ENCODE measurements around the gene MEG3.

MEG3 gene

DNA sequence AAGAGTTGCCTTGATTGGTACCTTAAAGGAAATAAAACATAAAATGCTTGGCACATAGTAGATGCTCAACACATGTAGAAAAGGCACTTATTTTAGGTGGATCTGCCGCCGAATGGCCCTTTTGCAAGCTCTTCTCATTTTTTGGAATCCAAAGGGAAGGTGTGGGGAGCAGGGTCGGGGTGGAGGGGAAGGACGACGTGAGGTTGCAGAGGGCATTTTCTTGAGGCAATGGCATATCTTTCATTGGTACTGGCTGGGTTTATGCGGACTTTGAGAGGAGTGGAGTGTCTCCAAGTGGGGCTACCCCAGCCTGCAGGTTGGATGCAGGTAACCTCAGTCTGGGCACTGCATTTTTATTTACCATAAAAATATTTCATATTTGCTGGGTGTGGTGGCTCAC, 69.5 kb downstream of the MEG3 start:
- DNase-seq (ENCODE audit: low read depth, low spot score), result no peak

- no peak for DNase-seq (ENCODE audit: low read depth, low spot score)
Observed at GRCh38 chr14:100896369-100897060, 70.6 kb downstream of the MEG3 start.

DNA sequence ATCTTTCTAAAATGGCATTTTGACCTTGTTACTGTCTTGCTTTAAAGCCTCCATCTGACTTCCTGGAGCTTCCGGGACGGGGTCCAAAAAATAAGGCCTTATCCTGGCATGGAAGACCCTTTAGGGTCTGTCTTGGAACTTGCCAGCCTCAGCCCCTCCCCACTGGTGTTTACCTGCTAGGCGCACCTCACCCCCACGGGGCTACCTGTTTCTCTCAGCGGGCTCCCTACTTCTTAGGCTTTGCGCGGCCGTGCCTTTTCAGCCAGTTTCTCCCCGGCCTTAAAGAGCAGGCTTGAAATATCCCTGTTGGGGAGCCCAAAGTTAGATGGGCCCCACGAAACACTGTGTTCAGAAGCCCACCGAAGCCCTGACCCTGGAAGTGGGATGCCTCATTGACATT, 72.5 kb downstream of the MEG3 start:
- no peak for DNase-seq (ENCODE audit: low read depth, low spot score)

DNA sequence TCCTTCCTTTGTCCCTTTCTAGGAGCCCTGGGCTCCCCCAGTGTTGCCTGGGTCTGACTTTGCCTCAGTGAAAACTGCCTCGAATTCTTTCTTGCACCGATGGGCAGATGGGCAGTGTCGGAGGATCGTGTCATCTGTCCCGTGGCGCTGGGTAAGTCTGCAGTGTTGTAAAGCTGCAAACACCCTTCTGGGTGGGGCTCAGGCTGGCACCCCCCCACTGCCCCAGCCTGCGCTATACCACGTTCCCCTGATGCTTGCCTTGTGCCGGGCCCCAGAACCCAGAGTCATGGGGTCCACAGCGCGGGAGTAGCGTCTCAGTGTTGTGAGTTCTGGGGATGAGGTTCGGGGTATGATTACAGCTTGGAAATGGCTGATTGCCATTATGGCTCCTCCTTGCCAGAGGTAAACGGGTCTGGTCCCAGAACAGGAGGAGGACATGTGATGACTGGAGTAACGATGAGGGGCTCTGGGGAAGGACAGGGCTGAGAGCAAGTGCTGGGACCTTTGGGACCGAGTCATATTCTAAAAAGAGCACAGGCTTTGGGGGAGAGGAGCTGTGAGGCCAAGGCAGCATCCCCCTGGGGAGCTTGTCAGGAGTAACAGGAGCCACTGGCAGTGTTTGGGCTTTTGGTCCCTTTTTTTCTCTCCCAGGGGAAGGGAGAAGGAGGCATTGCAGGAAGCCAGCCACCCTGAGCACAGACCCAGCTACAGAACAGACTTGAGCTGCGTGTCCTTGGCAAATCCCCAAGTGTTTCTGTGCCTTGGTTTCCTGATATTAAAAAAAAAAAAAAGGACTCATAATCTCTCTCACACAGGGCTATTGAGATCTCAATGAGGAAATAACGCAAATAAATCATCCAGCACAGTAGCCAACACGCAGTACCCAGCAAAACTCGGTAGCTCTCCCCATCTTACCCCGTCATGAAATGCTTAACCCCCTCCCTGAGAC, 73.3 kb downstream of the MEG3 start:
- DNase-seq (ENCODE audit: low read depth, low spot score), result no peak

DNA sequence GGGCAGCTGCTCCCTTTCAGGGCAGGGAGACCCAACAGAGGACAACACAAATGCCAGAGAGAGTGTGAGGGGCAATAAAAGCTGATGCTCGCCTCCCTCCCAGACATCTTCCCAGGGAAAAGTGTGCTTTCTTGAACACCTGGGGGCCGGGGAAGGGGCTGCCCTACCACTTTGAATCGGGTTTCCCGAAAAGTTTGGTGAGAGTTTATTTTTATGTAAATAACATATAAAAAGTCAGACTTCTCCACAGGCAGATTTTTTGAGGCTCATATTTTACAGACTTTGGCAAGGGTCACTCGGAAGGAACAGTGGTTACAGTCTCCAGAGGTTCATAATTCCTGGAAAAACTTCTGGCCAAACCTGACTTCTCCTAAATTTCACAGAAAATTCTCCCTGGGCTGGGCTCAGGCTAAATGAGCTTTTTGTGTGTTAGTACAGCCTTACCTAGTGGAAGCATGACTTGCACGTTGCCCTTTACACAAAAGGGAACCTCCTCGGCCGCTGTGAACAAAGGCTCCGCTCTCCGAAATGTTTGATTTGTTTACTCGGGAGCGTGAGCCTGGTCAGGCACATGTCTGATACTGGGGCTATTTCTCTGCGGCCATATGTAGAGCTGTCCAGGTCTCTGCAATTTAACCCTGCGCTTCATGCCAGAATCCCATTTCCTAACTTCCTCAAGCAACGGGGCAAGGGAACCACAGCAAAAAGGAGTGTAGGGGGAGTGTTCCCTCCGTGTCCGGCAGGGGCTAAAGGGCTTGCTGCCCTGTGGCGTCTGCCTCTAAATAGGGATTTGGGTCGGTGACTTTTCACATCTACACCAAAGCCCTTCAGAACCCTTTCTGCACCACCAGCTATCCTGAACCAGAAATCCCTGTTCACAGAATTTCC, 74.2 kb downstream of the MEG3 start:
- peak; percentile 49 for DNase-seq (ENCODE audit: low read depth, low spot score)

GRCh38 chr14:100900837-100901390, 75.0 kb downstream of the MEG3 start:
- peak; percentile 79 for DNase-seq (ENCODE audit: low read depth, low spot score)

DNA sequence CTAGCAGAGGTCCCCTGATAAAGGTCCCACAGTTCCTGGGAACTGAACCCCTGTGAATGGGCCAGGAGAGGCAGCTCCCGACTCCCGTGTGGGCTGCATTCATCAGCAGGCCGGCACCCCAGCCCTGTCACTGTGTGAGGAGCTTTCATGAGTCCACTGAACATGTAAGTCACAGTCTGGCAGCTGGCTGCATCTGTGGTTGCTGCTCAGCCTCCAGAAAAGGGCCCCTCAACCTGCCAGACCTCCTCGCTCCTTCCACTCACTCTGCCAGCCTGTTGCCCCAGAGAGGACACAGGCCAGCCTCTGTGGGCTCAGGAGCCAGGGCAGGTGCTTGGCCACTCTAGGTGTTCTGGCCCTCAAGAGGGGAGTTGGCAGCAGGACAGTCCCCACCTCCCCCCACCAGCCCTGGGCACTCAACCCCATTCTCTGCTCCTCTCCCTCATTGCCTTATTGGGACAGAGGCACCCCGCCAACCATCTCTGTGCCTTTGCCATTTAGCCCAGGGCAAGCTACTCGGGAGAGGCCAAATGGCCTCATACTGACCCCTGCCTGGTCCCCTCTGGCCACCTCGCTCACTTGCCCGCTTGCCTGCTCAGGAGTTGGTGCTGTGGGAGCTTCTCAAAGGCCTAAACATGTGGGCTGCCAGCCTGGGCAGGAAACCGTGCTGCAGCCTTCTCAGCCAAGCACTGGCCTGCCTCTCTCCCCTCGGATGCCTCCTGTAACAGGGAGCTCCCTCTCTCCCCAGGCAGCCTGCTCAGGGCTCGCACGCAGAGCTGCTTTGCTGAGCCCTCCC, 75.7 kb downstream of the MEG3 start:
- no peak for DNase-seq (ENCODE audit: low read depth, low spot score)

DNA sequence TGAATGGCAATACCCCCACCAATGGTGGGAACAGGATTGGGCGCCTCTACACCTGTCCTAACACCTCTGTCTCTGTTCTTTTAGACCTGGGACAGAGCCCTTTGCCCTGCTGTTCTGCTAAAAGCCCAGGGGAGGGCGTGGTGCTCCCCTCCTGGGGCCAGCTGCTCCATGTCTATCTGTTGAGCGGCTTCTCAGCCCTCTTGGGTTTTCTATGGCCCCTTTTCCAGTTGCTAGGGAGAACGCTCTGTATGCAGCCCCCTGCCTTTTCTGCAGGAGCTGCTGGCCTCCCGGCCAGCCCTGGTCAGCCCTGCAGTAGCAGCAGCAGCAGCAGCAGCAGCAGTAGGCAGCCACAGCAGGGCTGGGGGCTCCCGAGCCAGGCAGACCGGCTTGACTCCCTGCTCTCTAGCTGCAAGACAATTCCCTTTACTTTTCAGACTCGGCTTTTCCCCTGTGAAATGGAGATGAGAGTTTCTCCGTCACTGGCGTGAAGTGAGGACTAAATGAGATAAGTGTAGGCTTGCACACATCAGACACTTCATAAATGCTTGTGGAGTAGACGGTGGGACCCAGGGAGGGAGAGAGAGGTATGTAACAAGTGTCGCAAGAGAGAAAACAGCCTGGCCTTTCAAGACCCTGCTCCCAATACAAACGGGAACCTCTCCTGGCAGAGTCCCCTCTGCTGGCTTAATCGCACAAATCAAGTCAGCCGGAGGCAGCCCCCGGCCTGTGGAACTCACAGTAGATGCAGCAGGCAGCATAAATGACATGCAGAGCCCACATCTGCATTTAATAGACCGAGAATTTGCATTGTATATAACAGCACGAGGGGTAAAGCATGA, 76.6 kb downstream of the MEG3 start:
- peak; percentile 66 for DNase-seq (ENCODE audit: low read depth, low spot score)

DNA sequence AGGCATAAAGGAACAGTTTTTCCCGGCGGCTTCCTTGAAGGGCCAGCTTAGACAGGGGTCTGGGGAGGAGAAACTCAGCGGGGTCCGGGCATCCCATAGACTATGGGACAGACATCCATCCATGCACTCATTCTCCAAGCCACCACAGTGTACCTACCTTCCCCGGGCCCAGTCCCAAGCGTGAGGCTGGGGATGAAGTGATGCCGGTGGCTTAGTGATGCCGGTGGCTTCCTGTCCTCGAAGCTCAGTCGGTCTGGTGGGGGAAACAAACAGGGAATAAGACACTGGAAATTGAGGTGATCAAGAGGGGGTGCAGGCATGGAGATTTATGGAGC, 77.2 kb downstream of the MEG3 start:
- no peak for DNase-seq (ENCODE audit: low read depth, low spot score)

- no peak for DNase-seq (ENCODE audit: low read depth, low spot score)
Observed at GRCh38 chr14:100903672-100904185, 77.8 kb downstream of the MEG3 start, which contains the start of gene RTL1. TSS of gene RTL1 (minus strand) at chr14:100903722. CDS start at chr14:100884788, 18,934 bp downstream.

DNA sequence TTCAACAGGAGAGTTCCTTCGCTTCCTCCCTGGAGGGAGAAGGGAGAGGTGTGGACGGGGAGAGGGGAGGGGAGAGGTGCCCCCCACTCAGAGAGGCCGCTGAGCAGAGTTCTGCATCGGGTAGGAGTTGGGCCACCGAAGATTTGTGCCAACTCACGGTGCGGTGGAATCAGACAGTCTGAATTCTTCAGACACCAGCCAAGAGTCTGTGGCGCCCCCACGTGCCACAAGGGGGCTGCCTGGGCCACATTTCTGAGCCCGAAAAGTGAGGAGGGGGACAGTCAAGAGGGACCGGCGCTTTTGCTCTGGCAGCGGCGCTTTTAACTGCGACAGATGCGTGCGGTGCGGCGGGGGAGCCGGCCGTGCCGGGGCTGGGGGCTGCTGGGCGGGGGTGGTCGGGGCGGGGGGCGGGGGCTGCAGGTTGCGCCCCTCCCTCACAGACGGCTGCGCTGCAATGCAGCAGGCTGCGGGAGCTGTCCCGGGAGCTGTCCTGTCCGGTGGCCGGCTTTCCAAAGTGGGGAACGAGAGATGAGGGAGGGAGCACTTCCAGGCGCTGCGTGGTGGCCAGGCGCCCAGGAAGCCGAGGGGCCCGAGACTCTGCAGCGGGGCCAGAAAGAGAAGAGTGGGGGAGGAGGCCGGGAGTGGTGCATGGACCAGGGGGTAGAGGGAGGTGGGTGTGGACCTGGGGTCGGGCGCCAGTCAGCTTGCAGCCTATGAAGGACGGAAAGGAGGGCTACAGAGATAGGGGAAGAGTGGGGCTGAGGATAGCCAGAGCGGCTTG, 78.6 kb downstream of the MEG3 start:
- peak; percentile 59 for DNase-seq (ENCODE audit: low read depth, low spot score)

- DNase-seq (ENCODE audit: low read depth, low spot score), result no peak
Observed at GRCh38 chr14:100905166-100905565, 79.2 kb downstream of the MEG3 start.

DNA sequence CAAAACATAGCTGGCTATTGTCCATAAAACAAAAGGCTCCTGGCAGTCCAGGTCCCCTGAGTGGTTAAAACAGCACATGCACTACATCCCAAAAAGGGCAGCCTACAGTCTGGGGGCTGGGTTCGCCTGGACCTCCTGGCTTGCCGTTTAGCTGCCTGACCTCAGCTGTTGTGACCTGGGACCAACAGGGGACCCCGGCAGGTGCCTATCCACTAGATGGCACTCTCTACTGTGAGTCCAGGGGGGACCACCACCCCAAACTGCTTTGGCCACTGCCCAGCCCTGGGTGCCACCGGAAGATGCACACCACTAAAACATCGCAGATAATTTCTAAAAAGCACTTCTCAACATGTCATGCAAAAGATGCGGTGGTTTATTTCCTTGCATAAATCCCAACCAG, 80.5 kb downstream of the MEG3 start:
- DNase-seq (ENCODE audit: low read depth, low spot score), result no peak

DNA sequence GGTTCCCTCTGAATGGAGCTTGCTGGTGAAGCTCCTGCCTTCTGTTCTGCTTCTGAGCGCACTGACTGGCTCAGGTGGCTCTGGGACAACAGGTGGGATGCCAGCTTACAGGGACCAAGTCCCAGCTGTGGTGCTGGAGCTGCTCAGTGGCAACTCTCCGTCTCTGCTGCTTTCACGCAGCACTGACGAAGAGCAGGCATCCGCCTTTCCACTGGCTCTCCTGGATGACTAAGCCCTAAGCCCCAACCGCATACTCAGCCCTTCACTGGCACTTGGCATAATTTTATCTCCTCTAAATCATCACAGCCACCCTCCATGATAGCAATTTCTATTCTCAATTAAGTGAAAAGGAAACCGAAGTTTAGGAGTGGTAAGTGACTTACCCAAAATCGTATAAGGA, 81.3 kb downstream of the MEG3 start:
- DNase-seq (ENCODE audit: low read depth, low spot score), result no peak

DNA sequence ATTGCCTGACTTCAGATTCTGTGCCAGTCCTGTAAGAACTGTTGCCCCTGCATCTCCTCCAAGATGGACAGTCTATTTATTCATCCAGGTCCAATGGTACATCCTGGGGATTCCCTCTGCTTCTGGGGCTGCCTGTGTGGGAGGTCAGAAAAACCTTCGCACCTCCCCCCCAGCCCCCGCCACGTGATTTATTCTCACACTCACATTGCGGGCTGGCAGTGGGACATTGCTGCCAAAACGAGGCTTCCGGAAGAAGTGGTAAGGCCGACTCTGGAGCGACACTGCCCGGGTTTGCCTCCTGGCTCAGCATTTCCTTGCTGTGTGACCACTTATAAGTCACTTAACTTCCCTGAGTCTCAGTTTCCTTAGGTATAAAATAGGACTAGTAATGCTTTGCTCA, 83.5 kb downstream of the MEG3 start:
- no peak for DNase-seq (ENCODE audit: low read depth, low spot score)

Data from ELF-1 (cell line).